Measurements from ENCODE around the gene LAMA2. TPM values are rescaled to one million over a fixed set of nuclear protein-coding genes. Genes with fewer than 3 reads are reported as not detected.
A peak's percentile ranks its signal among the peaks of the same experiment; 100 is the strongest.

Gene LAMA2
- total RNA-seq, 1 donor from 2014 or later = 0.45 TPM

DNA sequence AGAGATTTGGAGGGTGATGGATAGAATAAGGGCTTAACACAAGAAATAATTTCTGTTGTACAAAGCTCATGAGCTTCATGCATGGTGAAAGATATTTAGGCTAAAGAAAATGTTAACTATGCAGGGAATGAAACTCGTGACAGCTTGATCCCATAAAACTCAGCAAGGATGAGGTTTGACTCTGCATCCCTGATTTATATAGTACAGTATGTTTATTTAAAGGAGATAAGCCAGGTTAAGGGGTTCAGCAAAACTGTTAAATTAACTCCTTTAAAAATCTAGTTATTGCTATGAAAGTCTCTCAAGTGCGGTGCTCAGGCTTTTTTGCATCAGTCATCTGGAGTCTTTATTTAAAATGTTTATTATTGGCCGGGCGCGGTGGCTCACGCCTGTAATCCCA, 326.4 kb downstream of the LAMA2 start:
- DNase-seq (ENCODE audit: low read depth) = no peak

DNA sequence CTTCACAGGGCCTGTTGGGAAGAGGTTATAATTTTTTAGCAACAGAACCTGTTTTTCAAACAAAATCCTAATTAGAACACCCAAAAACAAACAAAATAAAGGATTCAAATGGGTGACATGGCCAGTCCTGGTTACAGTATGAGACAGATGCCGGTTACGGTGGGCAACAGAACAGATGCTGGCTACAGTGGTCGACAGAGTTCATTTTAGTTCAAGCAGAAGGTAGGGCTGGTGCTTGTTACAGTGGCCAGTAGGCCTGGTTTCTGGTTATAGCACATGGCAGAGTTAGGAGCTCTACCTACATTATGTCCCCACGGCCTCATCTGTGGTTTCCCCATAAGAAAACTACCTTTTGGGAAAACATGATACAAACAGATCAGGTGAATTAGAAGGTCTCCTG, 327.7 kb downstream of the LAMA2 start:
- no peak for DNase-seq (ENCODE audit: low read depth)

DNA sequence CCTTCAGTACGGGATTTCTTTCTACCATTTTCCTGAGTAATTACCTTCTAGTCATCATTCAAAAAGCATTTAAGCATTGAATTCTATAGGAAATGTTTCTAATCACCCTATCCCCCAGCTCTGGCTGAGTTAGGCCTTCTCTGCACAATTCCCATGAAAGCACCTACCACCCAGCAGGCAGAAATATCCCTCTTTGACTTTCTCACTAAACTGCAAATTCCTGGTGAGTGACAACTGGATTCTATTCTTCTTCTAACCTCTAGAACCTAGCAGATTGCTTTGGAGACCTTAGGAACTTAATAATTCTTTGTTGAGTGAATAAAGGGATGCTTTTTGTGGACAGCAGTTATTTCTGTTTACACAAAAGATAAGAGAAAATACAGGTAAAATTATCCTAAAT, 328.7 kb downstream of the LAMA2 start:
- DNase-seq (ENCODE audit: low read depth) = no peak

DNA sequence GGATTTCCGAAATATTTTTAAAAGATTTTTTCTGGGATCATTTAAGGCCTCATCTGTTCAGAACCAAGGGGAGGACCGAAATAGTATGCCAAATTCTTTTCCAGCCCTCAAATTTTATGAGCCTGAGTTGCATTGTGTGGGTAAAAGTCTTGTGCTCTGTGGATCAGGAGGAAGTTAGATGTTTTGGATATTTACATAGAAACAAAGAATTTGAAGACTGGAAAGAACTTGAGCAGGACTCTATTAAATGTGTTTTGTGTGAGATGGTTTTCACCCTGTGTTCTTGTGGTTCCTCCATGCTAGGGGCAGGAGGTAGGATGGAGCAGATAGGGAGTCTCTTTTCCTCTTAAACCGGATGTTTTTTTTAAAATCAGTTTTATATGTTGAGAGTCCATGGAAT, 329.1 kb downstream of the LAMA2 start:
- no peak for DNase-seq (ENCODE audit: low read depth)

DNA sequence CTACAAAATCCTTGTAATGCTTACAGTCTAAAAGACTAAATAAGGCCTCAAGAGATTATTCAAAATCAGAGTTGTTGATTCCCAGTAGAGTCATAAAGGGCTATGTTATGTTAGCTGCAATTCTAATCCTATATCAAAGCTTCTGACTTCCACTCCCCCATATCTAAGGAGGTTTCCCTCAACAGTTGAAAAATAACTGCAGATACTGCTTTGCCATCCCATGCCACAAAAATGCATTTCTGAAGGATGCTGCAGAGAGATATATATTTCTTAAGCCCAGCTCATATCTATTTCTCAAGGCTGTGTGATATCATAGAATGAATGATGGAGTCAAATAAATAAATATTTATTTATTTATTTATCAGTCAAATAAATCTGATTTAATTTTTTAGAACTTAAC, 332.3 kb downstream of the LAMA2 start:
- no peak for DNase-seq (ENCODE audit: low read depth)

DNA sequence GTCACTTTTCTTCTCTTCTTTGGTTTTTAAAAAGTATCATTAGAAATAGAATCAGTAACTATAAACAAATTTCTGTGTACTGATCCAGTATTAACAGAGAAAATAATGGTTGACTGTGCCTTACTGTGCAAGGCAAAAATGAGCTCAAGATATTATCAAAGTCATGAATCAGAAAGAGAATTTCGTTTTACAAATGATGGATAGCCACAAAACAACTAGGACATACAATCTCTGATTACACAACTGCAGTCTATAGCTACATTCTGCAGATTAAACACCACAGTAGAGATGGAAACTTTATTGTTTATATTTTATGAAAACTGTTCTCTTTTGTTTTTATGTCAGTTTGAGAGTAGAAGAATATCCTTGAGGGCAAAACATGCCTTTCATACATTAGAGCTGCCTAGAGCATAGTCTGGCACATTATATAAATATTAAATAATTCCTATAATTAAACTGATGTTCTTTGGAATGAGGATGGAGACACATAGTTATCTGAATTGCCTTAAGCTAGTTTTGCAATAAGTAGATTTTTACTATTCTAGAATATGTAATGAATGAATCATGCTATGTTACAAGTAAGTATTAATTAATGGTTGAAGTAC, 333.1 kb downstream of the LAMA2 start:
- DNase-seq (ENCODE audit: low read depth) = no peak

DNA sequence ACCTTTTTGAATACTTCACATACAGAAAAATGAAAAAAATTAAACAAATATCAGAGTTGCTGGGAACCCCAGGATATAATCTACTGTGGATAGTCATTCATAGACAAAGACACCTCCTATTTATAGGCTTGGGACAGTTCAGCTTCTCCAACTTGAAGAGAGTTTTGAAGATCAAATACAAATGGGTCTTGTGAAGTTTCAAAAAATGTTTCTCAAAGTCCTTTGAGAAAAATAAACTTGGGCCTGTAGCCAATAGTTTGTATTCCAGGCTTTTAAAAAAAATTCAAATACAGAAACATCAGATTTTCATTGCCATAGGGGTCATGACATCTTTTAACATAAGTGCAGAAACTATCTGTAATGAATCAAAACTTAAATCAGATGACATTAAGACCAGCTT, 334.8 kb downstream of the LAMA2 start:
- DNase-seq (ENCODE audit: low read depth) = no peak

DNA sequence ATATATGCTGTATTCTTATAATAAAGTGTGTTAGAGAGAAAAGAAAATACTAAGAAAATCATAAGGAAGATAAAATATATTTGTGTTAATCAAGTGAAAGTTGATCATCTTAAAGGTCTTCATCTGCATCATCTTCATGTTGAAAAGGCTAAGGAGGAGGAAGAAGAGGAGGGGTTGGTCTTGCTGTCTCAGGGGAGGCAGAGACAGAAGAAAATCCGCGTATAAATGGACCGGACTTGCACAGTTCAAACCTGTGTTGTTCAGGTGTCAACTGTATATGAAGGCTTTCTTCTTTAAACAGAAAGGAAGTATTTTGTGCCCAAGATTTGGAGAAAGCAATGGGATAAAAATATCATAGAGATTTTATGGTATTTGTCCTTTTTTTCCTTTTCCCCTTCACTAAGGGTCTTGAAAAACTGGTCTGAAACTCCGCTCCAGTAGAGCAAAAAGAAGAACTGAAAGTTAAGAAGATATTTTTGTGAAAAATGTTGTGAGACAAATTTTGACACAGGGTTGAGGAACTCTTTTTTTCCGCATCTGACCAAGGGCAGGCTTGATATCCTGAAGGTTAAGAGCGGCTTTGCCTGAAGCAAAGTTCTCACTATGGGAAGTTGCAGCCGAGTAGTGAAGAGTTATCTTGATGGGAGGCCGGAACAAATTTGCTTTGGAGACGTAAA, 350.7 kb downstream of the LAMA2 start:
- DNase-seq (ENCODE audit: low read depth) = no peak

DNA sequence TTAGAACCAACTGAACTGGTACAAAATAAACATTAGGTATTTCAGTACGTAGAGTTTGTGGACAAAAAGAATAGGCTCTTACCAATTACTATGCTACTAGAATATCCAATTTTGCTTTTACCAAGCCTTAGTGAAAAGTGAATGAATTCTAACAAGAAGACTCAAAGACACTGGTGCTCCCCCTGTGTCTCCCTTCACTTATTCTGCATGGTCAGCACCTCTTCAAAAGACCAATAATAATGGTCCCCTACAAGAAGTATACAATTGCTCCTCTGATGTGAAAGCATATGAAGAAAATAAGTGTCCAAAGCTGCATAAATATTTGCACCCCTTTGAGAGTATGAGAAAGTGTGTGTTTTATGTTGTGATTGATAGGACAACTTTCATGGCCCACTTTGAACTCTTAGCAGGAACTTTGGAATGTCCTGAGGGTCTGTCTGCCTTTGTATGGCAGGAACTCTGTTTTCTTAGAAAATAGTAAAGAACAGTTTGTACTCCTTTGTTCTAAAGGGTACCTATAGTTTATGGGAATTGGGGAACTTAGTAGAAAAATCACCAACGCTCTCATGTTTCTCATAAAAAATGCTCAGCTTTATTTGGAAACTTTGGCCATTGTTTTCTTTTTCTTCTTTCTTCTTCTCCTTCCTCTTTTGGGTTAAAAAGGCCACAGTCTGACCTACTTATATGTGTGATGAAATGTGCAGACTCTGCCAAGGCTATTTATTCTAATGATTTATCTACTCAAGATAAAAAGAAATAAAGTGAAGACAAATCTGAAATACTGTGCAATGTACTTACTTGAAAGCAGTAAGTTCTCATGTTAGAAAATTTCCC, 352.4 kb downstream of the LAMA2 start:
- no peak for DNase-seq (ENCODE audit: low read depth)

DNA sequence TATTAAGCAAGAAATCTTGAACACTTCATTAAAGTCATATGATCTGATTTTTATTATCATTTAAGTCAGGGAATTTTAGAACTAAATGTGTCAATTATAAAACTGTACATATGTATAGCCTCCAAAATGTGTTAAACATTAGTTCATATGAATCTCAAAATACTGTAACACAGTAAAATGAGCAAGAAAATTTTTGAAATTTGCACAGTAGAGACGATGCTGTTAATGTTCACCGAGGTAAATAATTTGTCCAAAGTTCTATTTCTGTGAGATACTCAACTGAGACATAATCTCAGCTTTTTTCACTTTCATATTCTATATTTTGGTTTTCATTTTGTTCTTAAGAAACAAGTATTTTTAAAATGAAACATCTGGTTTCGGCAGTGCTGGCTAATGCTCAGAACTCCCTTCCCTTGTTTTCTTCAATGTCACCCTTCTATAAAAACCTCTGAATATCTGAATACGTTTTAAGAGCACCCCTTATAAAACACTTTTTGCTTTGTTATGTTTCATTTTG, 353.1 kb downstream of the LAMA2 start:
- DNase-seq (ENCODE audit: low read depth) = no peak

DNA sequence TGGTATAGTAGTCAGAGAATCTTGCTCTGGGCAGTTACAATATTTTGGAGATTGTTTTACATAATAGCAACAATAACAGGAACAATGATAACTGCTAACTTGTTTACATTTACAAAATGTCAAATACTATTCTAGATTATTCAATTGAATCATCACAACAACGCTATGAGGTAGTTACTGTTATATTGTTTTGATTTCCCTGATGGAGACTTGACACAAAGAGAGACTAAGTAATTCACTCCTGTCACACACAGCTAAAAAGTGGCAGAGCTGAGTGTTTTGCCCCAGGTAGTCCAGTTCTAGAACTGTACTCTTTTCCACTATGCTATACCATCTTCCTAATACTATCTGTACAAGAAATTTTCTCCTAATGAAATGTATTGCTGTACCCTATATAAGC, 356.1 kb downstream of the LAMA2 start:
- no peak for DNase-seq (ENCODE audit: low read depth)

DNA sequence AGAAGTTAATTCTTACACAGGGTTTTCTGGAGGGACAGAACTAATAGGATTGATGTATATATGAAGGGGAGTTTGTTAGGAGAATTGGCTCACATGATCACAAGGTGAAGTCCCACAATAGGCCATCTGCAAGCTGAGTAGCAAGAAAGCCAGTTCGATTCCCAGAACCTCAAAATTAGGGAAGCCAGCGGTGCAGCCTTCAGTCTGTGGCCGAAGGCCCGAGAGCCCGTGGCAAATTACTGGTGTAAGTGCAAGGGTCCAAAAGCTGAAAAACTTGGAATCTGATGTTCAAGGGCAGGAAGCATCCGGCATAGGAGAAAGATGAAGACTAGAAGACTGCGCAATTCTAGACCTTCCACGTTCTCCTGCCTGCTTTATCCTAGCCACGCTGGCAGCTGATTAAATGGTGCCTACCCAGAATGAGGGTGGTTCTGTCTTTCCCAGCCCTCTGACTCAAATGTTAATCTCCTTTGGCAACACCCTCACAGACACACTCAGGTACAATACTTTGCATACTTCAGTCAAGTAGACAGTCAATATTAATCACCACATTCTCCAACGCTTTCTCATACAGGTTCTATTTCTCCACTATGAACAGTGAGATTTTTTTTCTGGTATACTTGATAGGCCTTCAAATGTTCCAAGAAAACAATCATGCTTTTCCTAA, 357.0 kb downstream of the LAMA2 start:
- no peak for DNase-seq (ENCODE audit: low read depth)

DNA sequence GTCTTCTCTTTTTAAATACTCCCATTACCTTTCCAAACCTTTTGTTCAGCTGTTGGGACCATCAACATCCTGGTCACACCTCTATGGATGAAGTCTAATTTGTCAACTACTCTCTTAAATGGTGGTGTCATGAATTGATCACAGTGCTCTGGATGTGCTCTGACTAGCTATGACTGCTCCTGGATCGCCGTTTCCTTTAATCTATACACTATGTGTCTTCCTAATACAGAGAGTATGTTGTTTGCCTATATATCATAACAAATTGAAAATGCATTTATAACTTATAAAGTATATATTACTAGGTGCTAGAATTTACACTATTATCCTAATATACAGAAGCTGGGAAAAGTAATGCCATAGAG, 357.5 kb downstream of the LAMA2 start:
- no peak for DNase-seq (ENCODE audit: low read depth)

DNA sequence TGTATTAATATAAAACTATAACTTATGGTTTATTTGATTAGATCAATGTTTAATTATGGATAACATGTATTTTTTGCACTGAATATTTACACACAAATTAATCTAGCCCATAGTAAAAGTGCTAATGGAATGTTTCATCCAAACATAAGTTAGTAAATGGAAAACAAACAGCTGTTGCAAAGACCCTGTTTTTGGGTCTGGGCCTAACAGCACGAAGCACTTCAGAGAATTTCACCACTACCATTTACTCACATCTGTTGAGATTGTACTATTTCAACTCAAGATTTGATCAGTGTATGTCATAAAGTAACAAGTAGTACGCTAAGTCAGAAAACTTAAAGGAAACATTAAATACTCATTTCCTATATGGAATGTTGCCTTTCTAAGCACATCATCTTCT, 359.6 kb downstream of the LAMA2 start:
- DNase-seq (ENCODE audit: low read depth) = no peak

DNA sequence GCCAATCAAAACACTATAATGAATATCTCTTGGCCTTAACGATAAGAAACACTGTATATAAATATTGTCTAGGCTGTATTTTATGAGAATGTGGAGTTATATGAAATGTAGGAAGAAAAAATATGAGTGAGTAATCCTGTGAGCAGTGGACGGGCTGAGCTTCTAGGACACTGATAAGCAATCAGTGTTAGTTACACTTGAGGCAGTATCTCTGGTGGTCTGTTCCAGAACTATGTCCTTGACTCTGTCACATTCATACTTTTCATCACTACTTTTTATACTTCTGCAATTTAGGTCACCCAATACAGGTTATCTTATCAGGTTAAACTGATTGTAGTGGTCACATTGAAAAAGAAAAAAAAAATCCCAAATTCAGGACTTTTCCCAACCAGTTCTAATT, 360.4 kb downstream of the LAMA2 start:
- no peak for DNase-seq (ENCODE audit: low read depth)

DNA sequence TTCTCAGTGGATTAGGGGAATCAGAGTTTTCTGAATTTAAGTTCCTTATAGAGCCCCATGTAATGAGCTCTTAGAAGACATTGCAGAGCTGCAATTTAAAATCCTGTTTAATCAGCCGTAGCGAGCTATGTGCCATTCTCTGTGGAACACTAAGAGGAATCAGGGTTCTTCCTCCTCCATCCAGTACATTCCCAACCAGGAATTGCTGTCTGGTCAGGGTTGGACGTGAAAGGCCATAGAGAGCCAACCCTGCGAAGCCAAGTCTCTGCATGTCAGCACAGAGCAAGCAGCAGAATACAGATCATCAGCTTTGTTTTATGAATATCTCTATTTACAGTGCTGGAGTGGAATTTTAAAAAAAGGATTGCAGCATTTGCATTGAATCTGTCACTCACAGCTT, 366.0 kb downstream of the LAMA2 start:
- peak; percentile 14 for DNase-seq (ENCODE audit: low read depth)

DNA sequence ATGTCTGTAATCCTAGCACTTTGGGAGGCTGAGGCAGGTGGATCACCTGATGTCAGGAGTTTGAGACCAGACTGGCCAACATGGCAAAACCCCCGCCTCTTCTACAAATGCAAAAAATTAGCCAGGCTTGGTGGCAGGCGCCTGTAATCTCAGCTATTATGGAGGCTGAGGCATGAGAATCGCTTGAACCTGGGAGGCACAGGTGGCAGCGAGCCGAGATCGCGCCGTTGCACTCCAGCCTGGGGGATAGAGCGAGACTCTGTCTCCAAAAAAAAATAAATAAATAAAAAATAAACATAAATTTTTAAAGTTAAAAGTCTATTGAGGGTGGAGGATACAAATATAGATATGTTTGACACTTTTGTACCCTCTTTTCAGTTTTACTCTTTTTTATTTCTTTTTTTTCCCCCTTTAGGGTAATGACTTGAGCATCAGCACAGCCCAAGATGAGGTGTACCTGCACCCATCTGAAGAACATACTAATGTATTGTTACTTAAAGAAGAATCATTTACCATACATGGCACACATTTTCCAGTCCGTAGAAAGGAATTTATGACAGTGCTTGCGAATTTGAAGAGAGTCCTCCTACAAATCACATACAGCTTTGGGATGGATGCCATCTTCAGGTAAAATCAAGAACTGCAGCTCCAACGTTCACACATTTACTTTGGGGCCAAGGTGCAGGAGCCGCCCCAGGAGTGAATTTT, 368.9 kb downstream of the LAMA2 start:
- peak; percentile 66 for DNase-seq (ENCODE audit: low read depth)

DNA sequence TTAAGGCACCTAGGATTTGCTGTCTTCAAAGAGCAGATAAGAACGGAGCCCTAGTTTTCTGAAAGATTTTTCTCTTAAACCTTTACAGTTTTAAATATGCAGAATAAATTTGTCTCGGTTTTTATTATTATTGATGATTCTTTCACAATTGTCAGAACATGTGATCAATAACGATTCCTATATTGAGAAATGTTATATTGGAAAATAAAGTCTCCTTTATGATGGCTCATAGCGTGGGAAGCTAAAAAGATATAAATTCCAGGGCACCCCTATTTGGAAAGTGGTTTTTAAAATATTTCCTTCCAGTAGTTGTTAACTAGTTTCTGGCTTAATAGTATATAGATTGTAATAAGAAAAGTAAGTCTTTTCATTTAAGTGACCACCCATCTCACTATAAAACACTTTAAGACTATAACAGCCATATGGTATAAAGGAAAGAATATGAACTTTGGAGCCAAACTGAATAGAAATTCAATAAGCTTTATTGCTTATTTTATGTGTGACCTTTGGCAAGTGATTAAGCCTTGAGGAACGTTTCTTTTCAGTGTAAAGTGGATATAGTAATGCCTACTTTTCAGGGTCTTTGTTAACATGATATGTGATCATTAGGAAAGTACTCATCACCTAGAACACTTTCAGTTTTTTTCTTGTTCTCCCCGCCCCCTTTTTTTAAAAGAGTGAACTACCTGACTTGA, 369.6 kb downstream of the LAMA2 start:
- peak; percentile 18 for DNase-seq (ENCODE audit: low read depth)

DNA sequence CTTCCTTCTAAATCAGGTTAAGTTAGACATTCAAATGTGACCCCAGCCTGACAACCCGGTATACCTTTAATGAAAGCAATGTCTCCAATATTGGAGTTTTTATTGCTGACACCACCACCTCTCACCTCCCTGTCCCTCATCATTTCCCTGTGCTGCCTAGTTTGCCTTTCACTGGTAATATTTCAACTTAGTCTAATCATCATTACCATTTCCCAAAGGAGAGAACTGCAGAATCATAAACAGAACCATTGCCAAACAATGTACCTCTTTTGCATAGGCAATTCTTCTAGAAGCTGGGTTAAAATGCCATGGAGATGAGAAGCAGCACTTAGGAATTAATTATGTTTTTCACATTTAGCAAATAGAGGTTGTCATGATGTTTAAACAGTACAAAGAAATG, 370.3 kb downstream of the LAMA2 start:
- peak; percentile 19 for DNase-seq (ENCODE audit: low read depth)

DNA sequence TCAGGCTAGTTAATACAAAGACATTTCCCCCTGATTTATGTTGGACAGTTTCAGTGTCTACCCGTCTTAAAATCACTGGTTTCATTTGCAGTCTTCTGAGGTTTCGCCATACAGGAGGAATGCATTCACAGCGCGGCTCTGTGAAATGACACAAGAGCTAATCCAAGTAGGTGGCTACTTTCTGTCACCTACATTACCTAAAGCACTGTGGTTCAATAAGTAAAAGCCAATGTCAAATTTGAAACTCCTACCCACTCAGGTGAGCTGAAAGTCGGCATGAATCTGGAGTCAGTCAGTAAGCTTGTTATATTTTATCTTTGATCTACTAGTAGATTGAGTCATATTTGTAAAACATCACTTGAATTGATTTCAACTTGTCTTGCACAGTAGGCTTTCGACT, 370.8 kb downstream of the LAMA2 start:
- no peak for DNase-seq (ENCODE audit: low read depth)

DNA sequence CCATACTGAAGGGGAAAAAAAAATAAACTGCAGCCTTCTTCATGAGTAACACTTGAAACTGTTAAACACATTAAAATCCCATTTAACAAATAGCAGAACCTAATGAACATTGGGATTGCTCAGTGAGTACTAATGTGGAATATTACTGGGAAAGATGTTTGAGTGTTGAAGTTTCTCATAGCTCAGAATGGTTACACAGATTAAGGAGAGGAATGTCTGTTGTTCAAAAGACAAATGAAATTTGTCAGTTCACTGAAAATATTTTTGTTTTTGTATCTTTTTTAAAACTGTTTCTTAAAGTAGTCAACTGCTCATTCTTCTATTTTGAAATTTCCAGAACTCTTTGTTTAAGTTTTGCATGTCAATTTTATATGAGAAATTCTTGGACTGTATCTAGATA, 374.3 kb downstream of the LAMA2 start:
- no peak for DNase-seq (ENCODE audit: low read depth)
